Measurements from ENCODE around the gene C19orf33.

DNA sequence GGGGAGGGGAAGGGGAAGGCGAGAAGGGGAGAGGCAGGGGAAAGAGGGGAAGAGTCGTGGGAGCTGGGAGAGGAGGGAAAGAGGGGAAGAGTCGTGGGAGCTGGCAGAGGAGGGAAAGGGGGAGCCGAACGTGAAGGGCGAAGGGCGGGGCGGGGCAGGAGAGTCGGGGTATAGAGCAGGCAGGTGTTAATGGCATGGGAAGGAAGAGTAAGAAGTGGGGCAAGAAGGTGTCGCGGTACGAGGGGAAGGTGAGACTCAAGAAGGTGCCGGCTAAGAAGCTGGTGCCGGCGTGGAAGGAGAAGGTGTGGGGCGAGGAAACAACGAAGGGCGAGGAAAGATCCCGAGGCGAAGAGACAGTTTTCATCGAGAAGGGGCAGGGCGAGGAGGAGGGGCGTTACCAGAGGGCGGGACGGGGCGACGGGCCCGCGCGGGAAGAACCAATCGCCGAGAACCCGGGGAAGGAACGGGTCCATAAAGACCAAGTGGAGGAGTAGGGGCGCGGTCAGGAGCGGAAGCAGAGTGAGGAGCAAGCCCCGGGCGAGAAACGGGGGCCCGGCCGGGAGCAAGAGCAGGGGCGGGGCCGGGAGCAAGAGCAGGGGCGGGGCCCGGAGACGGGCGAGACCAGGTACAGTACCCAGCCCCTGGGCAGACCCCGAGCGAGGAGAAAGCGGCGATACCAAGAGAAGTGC is 32.0 kb downstream of the C19orf33 start:
- no peak for TF ChIP-seq CTCF (IDR thresholded peaks at IDR 0.05)
- peak; percentile 91 for TF ChIP-seq POLR2A (IDR thresholded peaks at IDR 0.05)
- no peak for TF ChIP-seq EP300 (IDR thresholded peaks at IDR 0.05; ENCODE audit: low read depth)
